ENCODE data around the gene DPCD. TPM values are rescaled to one million over a fixed set of nuclear protein-coding genes. Genes with fewer than 3 reads are reported as not detected.

DPCD gene
- total RNA-seq, 1 donor from 2014 or later = 7.2 TPM

DNA sequence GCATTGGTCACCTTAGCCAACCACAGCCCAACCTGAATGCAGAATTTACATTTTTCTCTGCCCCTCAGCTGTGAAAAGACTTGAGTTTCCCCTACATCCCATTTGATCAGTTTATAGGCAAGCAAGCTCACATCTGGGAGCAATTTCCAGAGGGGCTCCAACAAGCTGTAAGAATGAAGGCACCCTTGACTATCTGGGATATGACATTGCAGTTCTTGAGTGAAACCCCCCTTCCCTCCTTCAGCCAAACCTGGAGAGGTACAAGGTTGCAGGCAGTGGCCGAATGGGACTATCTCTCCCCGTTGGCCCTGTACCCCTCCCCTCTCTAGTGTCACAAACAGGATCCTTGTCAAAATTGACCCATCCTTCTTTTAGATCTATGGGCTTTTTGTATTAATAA, 30.6 kb upstream of the DPCD start:
- intact Hi-C loops (cut with DNase I) = no loop called here
- no peak for DNase-seq
- Histone ChIP-seq H3K4me1 (no peaks in the 10 kb centered on the region), H3K4me3 (no peak overlapping the region), H3K27ac (no peak overlapping the region), H3K36me3 (peaks cover 2% of the 10 kb centered on the region), H3K9me3 (no peaks in the 10 kb centered on the region), H3K27me3 (no peaks in the 10 kb centered on the region)
- no peak for ATAC-seq
- no peak for TF ChIP-seq CTCF (IDR thresholded peaks at IDR 0.05)

- H3K36me3 ChIP-seq = no peaks in the 10 kb centered on the region
- H3K27me3 ChIP-seq = no peaks in the 10 kb centered on the region
- ATAC-seq = no peak
- no peak for DNase-seq
- no peak overlapping the region for H3K4me3 ChIP-seq
- TF ChIP-seq CTCF (IDR thresholded peaks at IDR 0.05) = no peak
- H3K27ac ChIP-seq = no peak overlapping the region
- intact Hi-C loops (cut with DNase I) = no loop called here
- H3K4me1 ChIP-seq = no peaks in the 10 kb centered on the region
- no peaks in the 10 kb centered on the region for H3K9me3 ChIP-seq
Measured at GRCh38 chr10:101558204-101558603, 29.9 kb upstream of the DPCD start.

DNA sequence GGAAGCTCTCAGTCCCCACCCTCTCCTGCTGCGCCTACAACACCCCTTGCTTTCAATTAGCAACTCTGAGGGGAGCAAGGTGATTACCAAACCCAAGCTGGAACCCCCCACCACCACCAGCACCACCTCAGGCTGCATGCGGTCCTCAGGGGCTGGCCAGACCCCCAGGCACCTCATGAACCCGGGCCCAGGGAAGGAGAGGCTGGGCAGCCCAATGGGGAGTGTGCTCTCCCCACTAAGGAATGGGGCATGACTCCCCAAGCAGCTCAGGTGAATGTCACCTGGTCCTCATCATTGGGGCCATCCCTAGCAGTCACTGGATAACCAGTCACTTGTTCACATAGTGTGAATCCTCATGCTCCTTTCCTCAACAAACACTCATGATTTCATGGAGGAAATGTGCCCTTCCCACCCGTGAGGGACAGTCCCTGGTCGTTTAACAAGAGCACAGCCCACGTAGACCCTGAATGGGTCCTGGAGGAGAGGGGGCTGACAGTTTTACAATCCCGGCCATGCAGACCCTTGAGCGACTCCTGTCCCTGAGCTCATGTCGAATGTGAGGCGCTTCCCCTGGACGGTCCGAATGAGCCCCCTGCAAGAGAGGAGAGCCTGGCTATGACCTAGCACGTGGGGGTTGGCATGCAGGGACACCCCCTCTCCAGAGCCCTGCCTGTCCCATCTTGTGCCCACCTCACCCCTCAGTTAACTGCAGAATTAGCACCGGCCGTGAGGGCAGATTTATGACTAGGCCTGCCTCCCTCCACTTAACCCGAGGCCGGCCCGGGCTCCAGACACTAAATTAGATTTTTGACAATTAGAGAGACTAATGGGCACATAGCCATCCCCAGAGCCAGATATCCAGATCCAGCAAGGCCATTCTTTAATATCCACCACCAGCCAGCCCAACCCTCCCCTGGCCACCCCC, 29.2 kb upstream of the DPCD start:
- H3K9me3 ChIP-seq = no peaks in the 10 kb centered on the region
- H3K4me3 ChIP-seq = no peak overlapping the region
- intact Hi-C loops (cut with DNase I) = no loop called here
- no peak for TF ChIP-seq CTCF (IDR thresholded peaks at IDR 0.05)
- DNase-seq (no peak), ATAC-seq (no peak)
- H3K27me3 ChIP-seq = no peaks in the 10 kb centered on the region
- H3K27ac ChIP-seq = no peak overlapping the region
- no peaks in the 10 kb centered on the region for H3K4me1 ChIP-seq
- H3K36me3 ChIP-seq = no peaks in the 10 kb centered on the region

DNA sequence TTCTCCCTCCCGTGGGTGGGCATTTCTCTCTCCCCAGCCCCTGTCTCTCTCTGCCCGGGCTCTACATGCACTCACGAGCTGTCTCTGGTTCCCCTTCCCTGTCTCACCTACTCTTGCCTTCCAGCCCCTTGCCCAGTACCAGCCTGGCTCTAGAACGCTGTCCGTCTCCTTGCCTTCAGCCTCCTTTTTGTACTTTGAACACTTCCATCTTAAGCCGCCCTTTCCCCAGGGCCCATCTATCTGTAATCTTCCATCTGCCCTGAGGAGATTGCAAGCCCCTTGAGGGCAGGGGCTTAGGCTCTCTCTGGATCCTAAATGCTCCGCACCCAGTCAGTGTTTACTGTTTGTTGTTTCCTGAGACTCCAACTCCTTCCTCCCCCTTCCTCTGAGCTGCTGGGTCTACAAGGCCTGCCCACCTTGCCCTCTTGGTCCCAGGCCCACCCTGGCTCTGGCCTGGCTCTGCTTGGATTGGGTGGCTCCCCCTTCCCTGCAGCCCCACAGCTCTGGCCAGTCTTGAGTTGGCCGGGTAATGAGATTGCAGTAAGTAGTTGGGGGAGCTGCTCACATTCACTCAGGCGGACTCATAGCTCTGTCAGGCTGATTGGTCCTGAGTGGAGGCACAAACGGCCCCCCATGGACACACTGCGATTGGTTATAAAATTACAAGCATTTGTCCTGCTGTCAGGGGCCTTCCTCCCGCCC, 28.4 kb upstream of the DPCD start:
- peaks cover 5% of the 10 kb centered on the region for H3K27me3 ChIP-seq
- ATAC-seq (no peak), DNase-seq (no peak)
- no peaks in the 10 kb centered on the region for H3K9me3 ChIP-seq
- TF ChIP-seq CTCF (IDR thresholded peaks at IDR 0.05) = no peak
- H3K27ac ChIP-seq = no peak overlapping the region
- H3K4me3 ChIP-seq = no peak overlapping the region
- no peaks in the 10 kb centered on the region for H3K4me1 ChIP-seq
- no peaks in the 10 kb centered on the region for H3K36me3 ChIP-seq
- intact Hi-C loops (cut with DNase I) = no loop called here

GRCh38 chr10:101560298-101561067, 27.6 kb upstream of the DPCD start:
- ATAC-seq = no peak
- Histone ChIP-seq H3K4me1 (no peaks in the 10 kb centered on the region), H3K36me3 (no peaks in the 10 kb centered on the region), H3K27ac (no peak overlapping the region), H3K4me3 (no peak overlapping the region), H3K27me3 (peaks cover 12% of the 10 kb centered on the region), H3K9me3 (no peaks in the 10 kb centered on the region)
- TF ChIP-seq CTCF (IDR thresholded peaks at IDR 0.05) = no peak
- intact Hi-C loops (cut with DNase I) = no loop called here
- no peak for DNase-seq
